ENCODE measurements around the gene PI16. TPM values are rescaled to one million over a fixed set of nuclear protein-coding genes. Genes with fewer than 3 reads are reported as not detected.

PI16 gene
- total RNA-seq, 4 donors from 2014 or later: 44.8 to 64.3 (median 56.9) TPM

- Histone ChIP-seq H3K4me1 (peaks cover 66 to 94% (median 71%) of the 10 kb centered on the region in 4 donors), H3K9me3 (no peaks in the 10 kb centered on the region), H3K27ac (replicated peaks in 1 of 4) (peak overlapping the region in 3 of 4 donors; percentile 1 to 54 (median 17)), H3K27me3 (no peaks in the 10 kb centered on the region), H3K36me3 (peaks cover 31 to 57% (median 46%) of the 10 kb centered on the region in 4 donors), H3K4me3 (no peak overlapping the region)
- WGBS: 61% methylated on average over 6 of the region's 6 CpGs
- intact Hi-C loops (cut with DNase I): loop anchor here (5.0 kb wide), 2 partner anchors 73 to 93 kb away; partner anchors contain the start of gene C6orf89
- TF ChIP-seq, protein P1, sequence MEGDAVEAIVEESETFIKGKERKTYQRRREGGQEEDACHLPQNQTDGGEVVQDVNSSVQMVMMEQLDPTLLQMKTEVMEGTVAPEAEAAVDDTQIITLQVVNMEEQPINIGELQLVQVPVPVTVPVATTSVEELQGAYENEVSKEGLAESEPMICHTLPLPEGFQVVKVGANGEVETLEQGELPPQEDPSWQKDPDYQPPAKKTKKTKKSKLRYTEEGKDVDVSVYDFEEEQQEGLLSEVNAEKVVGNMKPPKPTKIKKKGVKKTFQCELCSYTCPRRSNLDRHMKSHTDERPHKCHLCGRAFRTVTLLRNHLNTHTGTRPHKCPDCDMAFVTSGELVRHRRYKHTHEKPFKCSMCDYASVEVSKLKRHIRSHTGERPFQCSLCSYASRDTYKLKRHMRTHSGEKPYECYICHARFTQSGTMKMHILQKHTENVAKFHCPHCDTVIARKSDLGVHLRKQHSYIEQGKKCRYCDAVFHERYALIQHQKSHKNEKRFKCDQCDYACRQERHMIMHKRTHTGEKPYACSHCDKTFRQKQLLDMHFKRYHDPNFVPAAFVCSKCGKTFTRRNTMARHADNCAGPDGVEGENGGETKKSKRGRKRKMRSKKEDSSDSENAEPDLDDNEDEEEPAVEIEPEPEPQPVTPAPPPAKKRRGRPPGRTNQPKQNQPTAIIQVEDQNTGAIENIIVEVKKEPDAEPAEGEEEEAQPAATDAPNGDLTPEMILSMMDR (IDR thresholded peaks at IDR 0.05): no peak
- TF ChIP-seq POLR2A (IDR thresholded peaks at IDR 0.05; ENCODE audit: low read depth) (no peak), POLR2AphosphoS5 (IDR thresholded peaks at IDR 0.05) (no peak), EP300 (IDR thresholded peaks at IDR 0.05) (no peak)
- DNase-seq (ENCODE audit: extremely low spot score): no peak
These were observed 25.6 kb downstream of the PI16 start for GRCh38 chr6:36980129-36980528.

- no peak for DNase-seq (ENCODE audit: extremely low spot score)
- intact Hi-C loops (cut with DNase I): loop anchor here (5.0 kb wide), 2 partner anchors 74 to 94 kb away; partner anchors contain the start of gene C6orf89
- TF ChIP-seq, protein P1 (IDR thresholded peaks at IDR 0.05): no peak
- TF ChIP-seq POLR2A (IDR thresholded peaks at IDR 0.05; ENCODE audit: low read depth): no peak
- no peak for TF ChIP-seq EP300 (IDR thresholded peaks at IDR 0.05)
- no peak for TF ChIP-seq POLR2AphosphoS5 (IDR thresholded peaks at IDR 0.05)
- no peak overlapping the region for H3K4me3 ChIP-seq
- H3K4me1 ChIP-seq: peaks cover 67 to 85% (median 71%) of the 10 kb centered on the region in 4 donors
- peak overlapping the region in 3 of 4 donors; percentile 1 to 54 (median 23) for H3K27ac ChIP-seq (replicated peaks in 1 of 4)
- H3K27me3 ChIP-seq: peaks cover 0 to 3% (median 0%) of the 10 kb centered on the region in 4 donors
- no peaks in the 10 kb centered on the region for H3K9me3 ChIP-seq
- H3K36me3 ChIP-seq: peaks cover 21 to 47% (median 37%) of the 10 kb centered on the region in 4 donors
- 66% methylated on average over 12 of the region's 14 CpGs for WGBS
These were observed 26.5 kb downstream of the PI16 start for GRCh38 chr6:36980876-36981619.

DNA sequence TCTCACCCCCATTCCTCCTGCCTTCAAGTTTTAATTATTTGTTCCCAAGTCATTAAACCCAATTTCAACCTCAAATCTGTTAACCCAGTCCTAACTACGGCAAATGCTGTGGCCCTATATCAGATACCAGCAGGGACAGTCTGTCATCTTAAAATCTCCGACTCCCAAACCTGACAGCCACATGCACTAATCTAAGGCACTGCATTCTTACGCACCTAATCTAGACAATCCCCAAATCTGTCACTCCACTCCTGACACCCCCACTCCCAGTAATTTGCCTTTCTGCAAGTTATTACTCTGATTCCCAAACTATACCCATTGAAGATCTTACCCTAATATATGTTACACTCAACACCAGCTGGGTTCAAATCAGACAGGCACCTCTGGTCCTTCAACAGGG is 29.0 kb downstream of the PI16 start:
- intact Hi-C loops (cut with DNase I): loop anchor here (5.0 kb wide), 2 partner anchors 76 to 96 kb away; partner anchors contain the start of gene C6orf89
- Histone ChIP-seq H3K4me3 (peak overlapping the region in 1 of 4 donors; percentile 99), H3K27me3 (peaks cover 0 to 3% (median 0%) of the 10 kb centered on the region in 4 donors), H3K27ac (replicated peaks in 1 of 4) (peak overlapping the region in 2 of 4 donors; percentile 97 to 98), H3K36me3 (peaks cover 0 to 23% (median 12%) of the 10 kb centered on the region in 4 donors), H3K9me3 (no peaks in the 10 kb centered on the region), H3K4me1 (peaks cover 70 to 77% (median 76%) of the 10 kb centered on the region in 4 donors)
- WGBS: 96% methylated on average over 3 of the region's 3 CpGs
- TF ChIP-seq POLR2AphosphoS5 (IDR thresholded peaks at IDR 0.05) (no peak), EP300 (IDR thresholded peaks at IDR 0.05) (no peak), POLR2A (IDR thresholded peaks at IDR 0.05; ENCODE audit: low read depth) (no peak)
- TF ChIP-seq, protein P1 (IDR thresholded peaks at IDR 0.05): no peak
- DNase-seq (ENCODE audit: extremely low spot score): no peak

DNA sequence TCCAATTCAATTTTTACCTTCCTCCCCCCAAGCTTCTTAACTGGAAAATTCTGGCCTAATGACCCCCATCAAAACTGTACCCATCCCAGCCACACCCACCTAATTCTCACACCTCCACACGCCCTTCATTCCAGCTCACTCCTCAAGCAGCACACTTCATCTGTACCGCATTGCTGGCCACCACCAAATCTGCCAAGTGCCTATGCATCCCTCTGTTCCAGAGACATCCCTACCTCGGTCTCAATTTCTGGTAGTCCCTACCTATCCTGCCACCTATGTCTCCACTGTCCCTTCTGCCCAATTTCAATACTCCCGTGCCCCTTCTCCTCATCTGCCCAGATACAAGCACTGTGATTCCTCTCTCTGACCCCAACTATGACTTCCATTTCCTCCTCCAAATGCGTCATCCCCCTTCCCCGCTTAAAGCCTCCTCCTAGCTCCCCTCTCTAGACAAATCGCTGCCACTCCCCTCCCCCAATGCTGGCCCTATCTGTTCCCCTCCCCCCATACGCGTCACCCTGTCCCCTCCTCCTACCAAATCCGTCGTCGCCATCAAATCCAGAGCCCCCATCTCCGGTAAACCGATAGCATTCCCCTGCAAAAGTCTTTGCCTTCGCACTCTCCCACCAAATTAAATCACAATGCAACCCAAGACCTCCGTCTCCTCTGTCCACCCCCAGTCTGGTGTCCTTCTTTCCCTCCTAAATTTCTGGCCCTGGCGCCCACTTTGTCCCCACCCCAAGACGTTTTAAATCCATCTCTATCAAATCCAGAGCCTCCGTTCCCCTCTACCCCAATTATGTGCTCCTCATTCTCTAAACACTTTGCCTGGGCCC is 30.3 kb downstream of the PI16 start:
- Histone ChIP-seq H3K27me3 (peaks cover 0 to 3% (median 0%) of the 10 kb centered on the region in 4 donors), H3K36me3 (peaks cover 0 to 16% (median 11%) of the 10 kb centered on the region in 4 donors), H3K9me3 (no peaks in the 10 kb centered on the region), H3K27ac (replicated peaks in 1 of 4) (peak overlapping the region; percentile 91 to 98 (median 98)), H3K4me1 (peaks cover 58 to 66% (median 66%) of the 10 kb centered on the region in 4 donors), H3K4me3 (peak overlapping the region; percentile 89 to 99 (median 96))
- intact Hi-C loops (cut with DNase I): loop anchor here (5.0 kb wide), 2 partner anchors 77 to 97 kb away; partner anchors contain the start of gene C6orf89
- TF ChIP-seq POLR2AphosphoS5 (IDR thresholded peaks at IDR 0.05): no peak
- no peak for TF ChIP-seq POLR2A (IDR thresholded peaks at IDR 0.05; ENCODE audit: low read depth)
- no peak for TF ChIP-seq EP300 (IDR thresholded peaks at IDR 0.05)
- no peak for DNase-seq (ENCODE audit: extremely low spot score)
- WGBS: 5% methylated on average over 19 of the region's 19 CpGs
